NCI-H187 treated with DMSO at 0.1 percent for 48 hours (cell line): Measurements from ENCODE around the gene CEMIP.

Source experiments
- DNase-seq: peaks from one replicate; lab custom pipeline; 2025; lab: John Stamatoyannopoulos, UW

CEMIP gene, protein sequence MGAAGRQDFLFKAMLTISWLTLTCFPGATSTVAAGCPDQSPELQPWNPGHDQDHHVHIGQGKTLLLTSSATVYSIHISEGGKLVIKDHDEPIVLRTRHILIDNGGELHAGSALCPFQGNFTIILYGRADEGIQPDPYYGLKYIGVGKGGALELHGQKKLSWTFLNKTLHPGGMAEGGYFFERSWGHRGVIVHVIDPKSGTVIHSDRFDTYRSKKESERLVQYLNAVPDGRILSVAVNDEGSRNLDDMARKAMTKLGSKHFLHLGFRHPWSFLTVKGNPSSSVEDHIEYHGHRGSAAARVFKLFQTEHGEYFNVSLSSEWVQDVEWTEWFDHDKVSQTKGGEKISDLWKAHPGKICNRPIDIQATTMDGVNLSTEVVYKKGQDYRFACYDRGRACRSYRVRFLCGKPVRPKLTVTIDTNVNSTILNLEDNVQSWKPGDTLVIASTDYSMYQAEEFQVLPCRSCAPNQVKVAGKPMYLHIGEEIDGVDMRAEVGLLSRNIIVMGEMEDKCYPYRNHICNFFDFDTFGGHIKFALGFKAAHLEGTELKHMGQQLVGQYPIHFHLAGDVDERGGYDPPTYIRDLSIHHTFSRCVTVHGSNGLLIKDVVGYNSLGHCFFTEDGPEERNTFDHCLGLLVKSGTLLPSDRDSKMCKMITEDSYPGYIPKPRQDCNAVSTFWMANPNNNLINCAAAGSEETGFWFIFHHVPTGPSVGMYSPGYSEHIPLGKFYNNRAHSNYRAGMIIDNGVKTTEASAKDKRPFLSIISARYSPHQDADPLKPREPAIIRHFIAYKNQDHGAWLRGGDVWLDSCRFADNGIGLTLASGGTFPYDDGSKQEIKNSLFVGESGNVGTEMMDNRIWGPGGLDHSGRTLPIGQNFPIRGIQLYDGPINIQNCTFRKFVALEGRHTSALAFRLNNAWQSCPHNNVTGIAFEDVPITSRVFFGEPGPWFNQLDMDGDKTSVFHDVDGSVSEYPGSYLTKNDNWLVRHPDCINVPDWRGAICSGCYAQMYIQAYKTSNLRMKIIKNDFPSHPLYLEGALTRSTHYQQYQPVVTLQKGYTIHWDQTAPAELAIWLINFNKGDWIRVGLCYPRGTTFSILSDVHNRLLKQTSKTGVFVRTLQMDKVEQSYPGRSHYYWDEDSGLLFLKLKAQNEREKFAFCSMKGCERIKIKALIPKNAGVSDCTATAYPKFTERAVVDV (N-terminal part only)

DNA sequence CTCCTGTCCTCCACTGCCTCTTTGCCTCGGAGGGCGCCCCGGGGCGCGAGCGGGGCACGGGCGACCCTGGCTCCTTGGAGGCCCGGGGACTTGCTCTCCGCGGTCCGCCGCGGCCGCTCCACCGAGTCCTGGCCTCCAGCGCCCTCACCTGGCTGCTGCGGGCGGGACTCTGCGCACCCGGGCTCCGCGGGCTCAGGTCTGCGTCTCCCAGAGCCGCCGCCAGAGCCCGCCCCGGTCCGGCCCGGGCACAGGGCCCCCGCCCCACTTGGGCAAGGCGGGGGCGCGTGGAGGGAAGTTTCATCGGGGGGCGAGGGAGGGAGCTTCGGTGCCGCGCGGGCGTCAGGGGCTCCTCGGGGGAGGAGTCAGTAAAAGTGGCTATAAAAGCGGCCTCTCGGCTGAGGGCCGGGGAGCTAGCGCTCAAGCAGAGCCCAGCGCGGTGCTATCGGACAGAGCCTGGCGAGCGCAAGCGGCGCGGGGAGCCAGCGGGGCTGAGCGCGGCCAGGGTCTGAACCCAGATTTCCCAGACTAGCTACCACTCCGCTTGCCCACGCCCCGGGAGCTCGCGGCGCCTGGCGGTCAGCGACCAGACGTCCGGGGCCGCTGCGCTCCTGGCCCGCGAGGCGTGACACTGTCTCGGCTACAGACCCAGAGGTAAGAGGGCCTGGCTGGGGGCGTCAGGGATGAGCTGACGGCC, at the start of gene CEMIP:
Gene CEMIP, plus strand, starts transcription at position 407 of the 694 bp plus-strand sequence. CDS start 94,510 bp downstream, outside the sequence.
- DNase-seq = no peak

DNA sequence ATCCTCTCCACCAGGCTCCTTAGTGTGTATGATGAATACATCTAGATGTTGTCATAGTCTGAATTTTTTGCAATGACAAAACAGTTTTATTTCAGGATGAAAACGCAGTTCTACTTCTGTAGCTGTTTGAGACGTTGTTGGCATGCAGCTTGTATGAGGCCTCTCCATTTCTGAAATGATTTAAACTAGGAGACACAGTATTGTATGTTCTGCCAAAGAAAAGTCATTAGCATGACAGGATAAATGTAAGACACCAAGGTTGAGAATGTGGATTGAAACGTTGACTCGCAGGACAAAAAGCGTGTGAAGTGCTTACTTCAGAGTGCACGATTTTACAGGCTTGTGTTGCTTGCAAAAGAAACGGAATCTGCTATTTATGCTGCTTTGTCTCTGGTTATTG, 48.8 kb upstream of the CEMIP start:
- no peak for DNase-seq

DNA sequence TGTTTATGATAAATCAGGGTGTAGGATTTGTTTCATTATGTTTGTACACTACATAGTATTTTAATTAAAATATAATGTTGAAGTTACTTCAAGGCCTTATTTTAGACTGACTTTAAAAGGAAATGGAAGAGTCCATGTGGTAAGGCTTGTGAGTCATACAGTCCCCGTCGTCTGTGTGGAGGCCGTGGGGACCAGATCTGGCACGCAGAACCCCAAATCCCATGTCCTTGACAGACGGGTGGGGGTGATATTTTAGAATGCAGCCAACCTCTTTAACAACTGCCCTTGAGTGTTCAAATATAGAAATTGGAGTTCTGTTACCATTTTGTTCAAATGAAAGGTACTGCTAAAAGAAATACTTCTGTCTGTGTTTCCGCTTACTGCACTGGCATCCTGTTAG, 48.2 kb upstream of the CEMIP start:
- no peak for DNase-seq

DNA sequence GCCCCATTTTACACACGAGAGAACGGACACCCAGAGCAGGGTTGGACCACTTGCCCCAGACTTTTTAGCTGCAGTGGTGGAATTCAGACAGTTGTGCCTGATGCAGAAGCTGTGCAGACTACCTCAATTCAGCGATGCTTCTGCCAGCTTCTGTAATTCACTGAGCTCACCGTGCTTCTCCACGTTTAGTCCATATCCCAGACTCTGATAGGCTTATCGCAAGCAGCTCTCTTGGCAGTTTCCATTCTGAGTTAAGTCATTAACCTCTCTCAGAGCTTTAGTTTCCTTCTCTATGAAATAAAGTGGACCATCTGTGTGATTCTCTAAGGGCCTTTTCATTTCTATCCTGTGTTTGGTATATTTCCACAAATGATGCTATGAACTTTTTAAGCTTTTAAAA, 47.0 kb upstream of the CEMIP start:
- no peak for DNase-seq

DNA sequence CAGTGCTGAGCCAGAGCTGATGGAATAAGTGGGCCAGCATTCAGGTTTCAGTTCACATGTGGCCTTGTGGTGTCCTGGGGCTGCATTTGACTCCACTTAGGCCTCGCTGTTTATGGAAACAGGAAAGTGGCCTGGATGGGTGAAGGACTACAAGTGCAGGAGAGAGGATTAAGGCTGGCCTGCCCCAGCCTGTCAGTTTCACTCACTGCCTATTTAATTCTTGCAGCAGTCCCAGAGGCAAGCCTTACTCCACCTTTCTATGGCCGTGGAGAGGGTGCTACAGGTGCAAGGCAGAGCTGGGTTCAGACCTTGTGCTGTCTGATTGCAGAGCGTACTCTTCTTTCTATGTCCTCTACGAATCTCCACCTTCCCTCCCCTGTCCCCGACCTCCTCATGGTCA, 46.4 kb upstream of the CEMIP start:
- no peak for DNase-seq

DNA sequence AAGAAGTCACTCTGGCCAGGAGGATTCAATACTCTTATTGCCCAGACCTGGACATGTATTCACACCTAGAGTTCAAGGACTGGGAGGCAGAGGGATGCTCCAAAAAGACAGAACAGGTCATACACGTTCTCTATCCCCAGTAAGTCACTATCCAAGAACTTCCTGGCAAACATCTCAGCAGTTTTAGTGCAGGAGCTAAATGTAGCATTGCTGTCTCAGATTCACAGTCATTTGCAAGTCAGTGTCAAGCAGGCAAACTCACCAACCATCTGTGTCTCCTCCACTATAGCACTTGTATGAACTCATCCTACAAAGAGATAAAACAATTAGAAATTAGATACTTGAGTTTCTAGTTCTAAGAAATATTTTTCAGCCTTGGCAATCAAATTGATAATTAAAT, 45.7 kb upstream of the CEMIP start:
- no peak for DNase-seq

DNA sequence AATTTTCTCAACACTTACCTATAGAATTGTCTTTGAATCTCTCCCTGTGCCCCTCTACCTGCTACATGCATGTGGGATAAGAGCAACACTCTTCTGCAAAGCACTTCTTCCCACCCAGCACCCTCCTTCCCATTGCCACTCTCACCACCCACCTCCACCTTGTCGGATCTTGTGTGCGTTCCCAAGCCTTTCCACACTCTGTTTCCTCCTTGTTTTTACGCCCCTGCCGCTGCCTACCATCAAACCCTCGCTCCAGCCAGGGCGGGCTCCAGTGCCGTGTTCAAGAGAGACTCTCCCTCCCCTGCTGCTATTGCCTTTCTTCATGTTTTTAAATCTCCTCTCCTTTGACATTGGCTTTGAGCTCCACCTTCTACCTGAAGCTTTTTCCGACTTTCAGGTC, 43.8 kb upstream of the CEMIP start:
- DNase-seq = no peak

DNA sequence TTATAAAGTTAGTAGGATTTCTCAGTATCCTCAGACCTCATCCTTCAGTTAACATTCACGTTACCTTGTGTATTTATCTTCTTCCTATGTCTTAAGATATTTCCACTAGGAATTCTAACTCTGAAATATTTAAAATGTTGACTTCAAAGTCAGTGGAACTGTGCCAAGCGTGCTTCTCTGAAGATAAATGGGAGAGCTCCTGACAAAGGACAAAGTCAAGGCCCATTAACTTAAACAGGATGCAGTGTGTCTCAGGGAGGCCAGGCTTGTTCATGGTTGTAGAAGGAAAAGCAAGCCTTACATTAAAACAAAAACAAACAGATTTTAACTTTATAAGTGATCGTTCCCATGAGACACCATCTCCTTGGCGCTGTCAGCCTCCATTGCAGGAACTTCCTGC, 42.6 kb upstream of the CEMIP start:
- DNase-seq = no peak

DNA sequence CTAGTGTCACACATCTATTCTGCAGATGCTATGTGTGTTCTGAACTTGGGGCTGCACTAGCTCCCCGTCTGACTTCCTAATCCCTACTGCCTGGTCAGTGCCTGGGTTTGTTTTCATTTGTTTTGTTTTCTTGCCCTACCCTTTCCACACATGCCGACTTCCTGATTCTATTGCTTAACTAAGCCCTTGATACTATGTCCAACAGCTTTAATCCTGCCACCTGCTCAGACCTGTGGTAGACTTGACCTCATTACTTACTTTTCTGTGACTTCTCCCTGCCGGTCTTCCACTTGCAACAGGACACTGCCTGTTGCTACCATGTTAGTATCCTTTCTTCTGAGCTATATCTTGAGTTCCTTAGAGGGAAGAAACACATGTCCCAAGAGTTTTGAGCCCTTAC, 39.3 kb upstream of the CEMIP start:
- no peak for DNase-seq

DNA sequence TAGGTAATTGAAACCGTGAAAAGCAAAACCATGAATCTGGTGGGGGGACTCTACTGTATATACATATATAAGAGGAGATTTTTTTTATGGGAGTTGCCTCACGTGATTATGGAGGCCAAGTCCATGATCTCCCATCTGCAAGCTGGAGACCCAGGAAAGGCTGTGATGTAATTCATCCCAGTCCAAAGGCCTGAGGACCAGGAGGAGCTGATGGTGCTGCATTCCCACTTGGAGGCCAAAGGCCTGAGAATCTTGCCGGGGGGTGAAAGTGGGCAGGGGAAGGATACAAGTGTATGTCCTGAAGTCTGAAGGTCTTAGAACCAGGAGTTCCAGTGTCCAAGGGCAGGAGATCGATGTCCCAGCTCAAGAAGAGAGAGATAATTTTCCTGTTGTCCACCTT, 37.1 kb upstream of the CEMIP start:
- DNase-seq = no peak

DNA sequence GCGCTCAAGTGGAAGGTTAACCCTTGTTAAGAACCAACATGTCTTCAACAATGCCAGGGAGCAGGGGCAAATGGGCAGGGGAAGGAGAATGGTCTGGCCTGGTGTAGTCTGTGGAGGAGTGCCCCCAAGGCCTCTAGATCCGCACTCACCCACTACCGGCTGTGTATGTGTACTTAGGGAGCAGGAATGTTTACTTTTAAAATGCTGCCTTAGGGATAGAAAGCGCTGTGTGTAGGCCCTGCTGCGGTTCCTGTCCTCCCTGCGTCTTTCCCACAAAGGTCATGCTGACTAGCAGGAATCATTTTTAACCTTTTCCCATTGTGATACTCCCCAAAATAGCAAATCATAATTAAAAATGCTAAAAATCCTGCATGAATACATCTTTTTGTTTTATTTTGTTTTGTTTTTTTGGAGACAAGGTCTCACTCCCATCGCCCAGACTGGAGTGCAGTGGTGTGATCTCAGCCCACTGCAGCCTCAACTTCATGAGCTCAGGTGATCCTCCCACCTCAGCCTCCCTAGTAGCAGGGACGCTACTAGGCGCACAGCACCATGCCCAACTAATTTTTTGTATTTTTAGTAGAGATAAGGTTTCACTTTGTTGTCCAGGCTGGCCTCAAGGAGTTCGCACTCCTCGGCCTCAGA, 35.9 kb upstream of the CEMIP start:
- no peak for DNase-seq

DNA sequence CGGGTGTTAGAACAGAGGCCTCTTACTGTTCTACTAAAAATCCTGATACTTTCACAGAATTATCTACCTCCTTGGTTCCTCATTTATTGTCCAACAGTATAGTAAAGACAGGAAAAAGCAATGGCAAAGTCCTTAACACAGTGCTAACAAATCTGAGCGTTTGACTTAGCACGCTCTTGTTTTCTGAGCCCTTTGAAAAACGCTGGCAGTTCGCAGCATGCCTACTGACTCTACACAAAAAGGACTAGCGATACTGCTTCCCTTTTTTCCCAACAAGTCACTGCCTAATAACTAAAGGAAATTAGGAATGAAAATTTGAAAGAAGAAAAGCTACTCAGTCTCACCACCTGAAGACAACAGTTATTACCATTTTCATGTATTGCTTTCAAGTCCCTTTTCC, 34.8 kb upstream of the CEMIP start:
- DNase-seq = no peak

DNA sequence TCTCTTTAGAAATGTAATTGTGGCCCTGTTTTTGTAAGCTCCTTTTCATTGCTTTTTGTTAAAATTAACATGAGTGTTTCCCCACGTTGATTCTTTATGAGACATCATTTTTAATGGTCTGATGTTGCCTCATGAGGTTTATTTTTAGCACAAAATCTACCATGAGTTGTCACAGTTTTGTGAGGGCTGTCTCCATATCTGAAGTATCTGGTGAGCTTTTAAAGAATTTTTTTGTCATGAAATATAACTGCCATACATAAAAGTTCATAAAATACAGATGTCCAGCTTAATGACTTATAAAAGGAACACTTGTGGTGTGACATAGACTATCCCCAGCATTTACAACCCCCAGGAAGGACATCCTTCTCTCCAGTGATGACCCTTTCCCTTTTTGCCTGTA, 34.3 kb upstream of the CEMIP start:
- no peak for DNase-seq

DNA sequence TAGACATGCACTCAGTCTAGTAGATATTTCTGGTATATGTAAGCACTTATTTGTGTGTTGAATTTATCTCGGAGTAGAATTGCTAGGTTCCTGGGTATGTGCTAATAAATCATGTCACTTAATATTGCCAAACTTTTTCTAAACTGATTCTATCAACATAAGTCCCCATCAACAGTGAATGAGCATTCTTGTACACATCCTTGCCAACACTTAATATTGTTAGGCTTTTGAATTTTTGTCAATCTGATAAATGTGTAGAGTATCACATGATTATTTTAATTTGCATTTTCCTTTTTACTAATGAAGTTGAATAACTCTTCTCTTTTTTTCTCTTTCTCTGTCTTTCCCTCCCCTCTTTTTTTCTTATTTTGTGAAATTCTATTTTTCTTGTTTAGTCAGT, 33.3 kb upstream of the CEMIP start:
- DNase-seq = no peak

DNA sequence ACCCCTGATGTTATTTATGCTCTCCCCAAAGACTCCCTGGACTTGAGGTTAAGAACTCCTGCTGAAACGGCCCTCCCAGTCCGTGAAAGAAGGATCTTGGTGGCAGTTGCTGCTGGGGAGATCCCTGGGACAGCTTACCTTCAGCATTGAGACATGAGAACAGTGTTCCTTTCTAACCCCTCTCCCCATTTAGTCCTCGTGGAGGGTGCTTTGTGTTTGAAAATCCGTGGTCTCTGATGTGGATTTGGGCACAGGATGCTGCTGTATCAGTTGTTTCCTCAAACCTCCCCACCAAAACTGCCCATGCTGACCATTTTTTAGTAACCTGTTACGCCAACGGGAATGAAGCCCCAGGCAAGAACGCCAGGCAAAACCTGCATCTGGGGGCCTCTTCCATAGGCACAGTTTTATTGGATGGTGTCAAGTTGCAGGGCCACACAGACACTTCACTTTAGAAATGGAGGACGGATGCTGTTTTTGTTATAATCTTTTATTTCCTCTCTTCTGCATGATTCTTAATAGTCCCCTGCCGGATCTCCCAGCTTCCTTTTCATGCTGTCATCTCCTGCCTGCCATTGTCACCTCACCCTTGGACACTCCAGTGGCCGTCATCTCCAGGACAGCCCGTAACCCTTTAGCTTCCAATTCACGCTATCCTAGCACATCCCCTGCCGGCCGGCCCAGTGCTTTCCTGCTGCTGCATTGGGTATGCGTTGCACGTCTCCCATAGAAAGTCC, 31.7 kb upstream of the CEMIP start:
- no peak for DNase-seq

DNA sequence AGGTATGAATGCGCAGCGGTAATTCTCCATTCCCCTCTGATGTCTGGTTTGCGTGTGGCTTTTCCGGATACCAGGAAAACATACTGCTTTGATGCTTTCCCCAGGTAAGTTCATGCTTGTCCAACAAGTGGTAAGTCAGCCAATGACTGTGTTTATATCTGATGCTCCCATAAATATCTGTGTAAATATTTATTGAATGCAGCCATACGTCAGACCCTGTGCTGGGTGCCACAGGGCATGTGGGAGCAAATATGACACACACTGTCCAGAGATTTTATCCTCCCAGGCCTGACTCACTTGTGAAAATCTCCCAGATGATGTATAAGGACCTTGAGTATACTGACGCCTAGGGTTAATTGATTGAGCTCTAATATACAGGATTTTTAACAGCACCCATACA, 29.6 kb upstream of the CEMIP start:
- no peak for DNase-seq

DNA sequence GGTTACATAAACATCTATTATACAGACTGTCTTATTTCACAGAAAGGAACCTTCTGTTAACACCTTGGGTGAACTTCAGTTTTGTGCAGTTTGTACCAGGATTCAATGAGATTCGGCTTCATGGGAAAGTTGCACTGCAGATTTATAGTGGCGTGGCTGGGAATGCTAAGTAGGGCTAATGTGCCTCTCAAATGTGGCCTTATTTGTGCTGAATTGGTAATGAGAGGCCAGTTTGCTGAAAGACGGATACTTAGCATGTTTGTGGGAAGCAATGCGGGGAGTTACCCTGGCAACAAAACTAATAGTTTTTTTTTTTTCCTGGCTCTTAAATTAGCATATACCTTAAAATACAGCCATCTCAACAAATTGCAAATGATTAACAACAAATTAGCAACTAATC, 28.6 kb upstream of the CEMIP start:
- no peak for DNase-seq

DNA sequence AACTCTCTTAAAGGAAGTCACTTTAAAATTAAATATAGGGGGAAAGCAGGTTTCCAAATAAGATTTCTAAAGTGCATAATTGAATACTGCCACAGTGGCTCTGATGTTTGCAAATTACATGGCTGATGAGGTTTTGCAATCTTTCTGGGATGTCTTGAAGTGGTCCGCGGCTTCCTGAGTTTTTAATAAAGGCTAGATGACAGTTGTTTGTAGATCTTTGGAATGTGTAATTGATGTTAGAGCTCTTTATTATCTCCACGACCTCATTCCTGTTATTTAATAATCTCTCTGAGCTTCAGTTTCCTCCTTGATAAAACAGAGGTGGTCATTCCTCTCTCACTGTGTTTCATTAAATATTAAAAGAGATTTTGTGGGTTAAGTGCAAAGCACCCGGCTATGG, 27.0 kb upstream of the CEMIP start:
- DNase-seq = no peak

DNA sequence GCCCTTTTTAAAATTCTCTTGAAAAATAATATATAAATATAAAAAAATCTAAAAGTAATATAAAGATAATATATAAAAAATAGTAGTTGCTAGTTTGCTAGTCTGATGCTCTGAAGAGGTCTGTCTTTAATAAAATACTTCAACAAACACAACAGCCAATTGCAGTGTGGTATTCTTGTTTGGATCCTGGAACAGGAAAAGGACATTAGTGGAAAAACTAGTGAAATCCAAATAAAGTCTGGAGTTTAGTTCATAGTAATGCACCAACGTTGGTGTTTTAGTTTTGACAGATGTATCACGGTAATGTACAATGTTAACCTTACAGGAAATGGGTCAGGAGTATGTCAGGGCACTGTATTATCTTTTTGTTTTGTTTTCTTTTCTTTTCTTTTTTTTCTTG, 26.0 kb upstream of the CEMIP start:
- no peak for DNase-seq

DNA sequence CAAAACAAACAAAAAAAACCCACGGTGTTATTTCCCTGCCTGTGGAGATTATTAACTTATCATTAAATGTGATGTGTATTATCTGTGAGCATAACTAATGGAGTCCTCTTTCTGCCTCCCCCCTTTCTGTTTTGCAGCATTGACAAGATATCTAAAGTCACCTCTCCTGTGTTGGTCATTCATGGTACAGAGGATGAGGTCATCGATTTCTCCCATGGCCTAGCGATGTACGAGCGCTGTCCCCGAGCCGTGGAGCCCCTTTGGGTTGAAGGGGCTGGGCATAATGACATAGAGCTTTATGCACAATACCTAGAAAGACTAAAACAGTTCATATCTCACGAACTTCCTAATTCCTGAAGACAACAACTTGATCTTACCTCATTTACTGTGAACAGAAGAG, 25.2 kb upstream of the CEMIP start:
- no peak for DNase-seq

DNA sequence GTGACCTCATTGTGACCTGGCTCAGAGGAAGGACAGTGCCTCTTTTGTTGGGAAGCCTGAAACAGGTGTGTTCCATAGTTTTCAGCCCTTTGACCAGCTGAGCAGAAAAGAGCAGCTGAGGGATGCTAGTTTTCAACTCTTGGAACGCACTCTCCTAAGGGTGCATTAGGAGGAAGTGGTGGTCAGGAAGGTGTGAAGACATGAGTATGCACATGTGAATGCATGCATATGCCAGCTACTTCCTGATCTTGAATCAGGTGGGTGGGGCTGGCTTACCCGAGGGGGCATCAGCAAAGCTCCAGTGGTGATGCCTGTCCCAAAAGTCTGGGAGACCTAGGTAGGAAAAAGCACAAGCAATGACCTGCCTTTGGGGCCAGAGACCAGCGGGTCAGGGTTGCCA, 23.3 kb upstream of the CEMIP start:
- DNase-seq = no peak
